HG03039 (cell line): Measurements from ENCODE around the gene ZFP36.
"Not testable (repeated sequence)": the region's sequence is repeated elsewhere in the genome, so short reads cannot be mapped to it uniquely, and the experiment has no call there.

Experiments
- ATAC-seq: cut with Tn5 transposase; IDR thresholded peaks from one replicate; pipeline ENCODE4 v1.9.1; 2021; ENCODE audit warnings: mild to moderate bottlenecking, moderate library complexity; ENCODE audit not compliant: unreplicated experiment

The ZFP36 gene

DNA sequence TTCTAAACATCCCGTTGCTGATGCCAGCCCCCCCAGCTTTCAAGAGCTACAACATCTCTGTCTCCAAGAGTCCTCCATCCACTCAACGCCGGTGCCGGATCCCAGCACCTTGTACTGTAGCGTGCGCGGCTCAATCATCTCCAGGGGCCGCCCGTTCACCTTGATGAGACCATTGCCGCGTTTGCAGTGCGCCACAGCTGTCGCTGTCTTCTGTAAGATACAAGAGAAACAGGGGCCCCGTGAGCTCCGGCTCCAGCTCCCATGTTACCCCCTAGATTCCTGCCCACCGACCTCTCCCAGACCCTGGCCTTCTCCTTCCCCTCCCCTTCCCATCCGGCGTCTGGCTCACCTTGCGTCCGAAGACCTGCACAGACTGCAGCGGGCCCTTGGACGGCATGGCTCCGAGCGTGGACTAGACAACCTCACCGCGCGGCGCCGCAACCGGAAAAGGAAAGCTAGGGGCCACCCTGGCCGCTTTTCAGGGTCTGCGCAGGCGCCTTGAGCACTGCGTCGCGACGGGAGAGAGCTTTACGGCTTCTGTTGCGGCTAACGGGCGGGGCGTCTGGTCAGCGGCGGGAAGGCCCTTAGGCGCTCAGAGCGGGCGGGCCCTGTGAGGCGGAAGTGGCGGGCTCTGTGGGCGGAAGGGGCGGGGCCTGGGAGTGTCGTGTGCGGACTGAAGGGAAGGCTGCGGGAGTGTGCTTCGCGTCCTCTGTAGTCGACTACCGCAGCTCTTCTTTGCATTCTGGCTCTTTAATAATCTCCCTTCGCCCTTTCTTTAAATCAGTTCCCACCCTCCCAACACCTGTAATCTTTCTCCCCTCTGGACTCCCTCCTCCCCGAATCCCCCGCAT, 29.1 kb downstream of the ZFP36 start, which contains the start of gene RPS16:
Gene RPS16, minus strand, starts transcription at position 451 of the 851 bp plus-strand sequence. Its CDS starts 54 bp downstream, at position 397.
- ATAC-seq = peak; percentile 74

DNA sequence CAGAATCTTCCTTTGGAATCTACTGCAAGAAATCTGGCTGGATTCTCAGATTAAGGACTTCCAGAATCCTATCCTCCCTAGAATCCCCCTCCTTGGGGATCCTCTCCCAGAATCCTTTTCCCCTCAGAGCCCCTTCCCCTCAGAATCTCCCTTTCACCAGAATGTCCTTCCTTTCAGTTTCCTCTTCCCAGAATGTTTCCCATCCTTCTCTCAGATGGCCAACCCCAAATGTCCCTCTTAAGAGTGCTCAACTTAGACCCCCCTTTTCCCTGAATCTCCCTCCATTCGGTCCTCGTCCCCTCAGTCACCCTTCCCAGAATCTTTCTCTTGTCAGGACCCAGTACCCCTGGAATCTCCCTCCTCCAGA, 29.7 kb downstream of the ZFP36 start:
- ATAC-seq = no peak

DNA sequence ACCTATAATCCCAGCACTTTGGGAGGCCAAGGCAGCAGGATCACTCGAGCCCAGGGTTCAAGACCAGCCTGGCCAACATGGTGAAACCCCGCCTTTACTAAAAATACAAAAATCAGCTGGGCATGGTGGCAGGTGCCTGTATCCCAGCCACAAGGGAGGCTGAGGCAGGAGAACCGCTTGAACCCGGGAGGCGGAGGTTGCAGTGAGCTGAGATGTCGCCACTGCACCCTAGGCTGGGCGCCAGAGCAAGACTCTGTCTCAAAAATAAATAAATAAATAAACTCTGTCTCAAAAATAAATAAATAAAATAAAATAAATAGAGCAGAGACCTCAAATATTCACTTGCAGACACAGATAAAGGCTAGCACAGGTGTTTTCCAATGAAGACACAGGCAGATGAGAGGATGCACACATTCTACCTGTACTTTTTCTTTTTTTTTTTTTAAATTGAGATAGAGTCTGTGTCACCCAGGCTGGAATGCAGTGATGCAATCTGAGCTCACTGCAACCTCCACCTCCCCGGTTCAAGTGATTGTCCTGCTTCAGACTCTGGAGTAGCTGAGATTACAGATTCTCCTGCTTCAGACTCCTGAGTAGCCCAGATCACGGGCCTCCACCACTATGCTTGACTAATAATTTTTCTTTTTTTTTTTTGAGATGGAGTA, 31.8 kb downstream of the ZFP36 start:
- no peak for ATAC-seq

DNA sequence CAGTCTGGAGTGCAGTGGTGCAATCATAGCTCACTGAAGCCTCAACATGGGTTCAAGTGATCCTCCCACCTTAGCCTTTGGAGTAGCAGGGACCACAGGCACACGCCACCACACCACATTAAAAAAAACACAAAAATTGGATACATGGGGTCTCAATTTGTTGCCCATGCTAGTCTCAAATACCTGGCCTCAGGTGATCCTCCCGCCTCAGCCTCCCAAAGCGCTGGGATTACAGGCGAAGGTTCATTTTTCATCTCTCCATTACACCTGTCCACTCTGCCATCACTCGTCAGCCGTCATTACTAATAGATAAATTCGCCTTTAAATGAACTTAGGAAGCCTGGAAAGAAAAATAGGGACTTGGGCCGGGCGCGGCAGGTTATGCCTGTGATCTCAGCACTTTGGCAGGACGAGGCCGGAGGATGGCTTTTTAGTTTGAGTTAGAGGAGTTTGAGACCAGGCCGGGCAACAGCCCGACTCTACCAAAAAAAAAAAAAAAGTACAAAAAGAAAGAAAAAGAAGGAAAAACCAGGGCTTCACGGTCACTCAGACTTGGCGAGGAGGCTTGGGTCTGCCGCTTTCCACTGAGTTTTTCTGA, 38.0 kb downstream of the ZFP36 start:
- no peak for ATAC-seq

DNA sequence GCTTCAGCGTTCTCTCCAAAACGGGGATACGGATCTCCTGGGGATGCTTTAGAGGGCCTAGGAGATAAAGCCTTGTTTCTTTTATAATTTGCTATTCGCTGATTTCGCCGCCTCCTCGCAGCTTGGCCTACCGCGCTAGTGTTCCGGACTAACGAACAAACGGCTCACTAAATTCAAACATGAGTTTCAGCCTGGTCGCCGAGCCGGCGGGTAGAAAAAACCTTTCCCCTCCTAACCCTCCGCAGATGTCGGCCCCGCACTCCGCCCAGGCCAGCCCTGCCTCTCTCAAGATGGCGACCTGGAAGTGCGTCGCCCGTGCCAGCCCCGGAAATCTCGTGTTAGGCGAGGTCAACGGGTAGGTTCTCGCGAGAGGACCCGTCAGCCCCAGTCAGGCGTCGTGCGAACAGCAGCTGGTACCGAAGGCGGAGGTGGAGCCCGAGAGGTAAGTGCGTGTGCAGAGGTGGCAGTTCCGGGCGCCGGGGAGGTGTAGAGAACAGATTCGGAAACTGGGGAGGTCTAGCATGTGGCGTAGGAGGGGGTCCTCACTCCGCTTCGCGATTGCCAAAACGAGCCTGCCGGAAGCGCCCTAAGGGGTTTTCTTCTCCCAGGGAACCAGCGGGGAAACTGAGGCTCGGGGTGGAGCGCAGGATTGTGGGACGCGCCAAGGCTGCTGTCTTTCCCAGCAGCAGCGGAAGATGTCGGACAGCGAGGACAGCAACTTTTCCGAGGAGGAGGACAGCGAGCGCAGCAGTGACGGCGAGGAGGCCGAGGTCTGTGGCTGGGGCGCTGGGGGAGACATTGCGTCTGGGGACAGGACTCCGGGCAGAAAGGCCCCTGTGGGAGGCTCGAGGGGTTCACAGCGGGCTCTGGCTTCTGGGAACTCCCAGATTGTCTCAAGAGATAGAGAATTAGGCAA, 38.8 kb downstream of the ZFP36 start, which contains the start of gene SUPT5H:
Gene SUPT5H, plus strand, starts transcription at position 387 of the 916 bp plus-strand sequence. Its CDS starts 309 bp downstream, at position 696.
- ATAC-seq = peak; percentile 80

DNA sequence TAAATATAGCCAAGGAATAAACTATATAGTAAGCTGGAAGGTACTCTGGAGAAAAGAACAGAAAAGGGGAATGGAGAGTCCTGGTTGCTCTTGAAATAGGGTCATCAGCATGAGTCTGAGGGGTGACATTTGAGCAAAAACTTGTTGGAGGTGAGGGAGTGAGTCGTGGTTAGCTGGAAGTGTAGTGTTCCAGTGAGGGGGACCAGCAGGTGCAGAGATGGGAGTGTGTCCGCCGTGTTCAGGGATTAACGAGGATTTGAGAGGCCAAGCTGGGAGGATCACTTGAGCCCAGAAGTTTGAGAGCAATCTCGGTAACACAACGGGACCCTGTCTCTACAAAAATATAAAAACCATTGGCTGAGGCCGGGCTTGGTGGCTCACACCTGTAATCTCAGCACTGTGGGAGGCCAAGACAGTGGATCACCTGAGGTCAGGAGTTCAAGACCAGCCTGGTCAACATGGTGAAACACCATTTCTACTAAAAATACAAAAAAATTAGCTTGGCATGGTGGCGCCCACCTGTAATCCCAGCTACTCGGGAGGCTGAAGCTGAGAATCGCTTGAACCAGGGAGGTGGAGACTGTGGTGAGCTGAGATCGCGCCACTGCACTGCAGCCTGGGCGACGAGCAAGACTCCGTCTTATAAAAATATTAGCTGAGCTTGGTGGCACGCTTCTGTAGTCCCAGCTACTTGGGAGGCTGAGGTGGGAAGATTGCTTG, 39.9 kb downstream of the ZFP36 start:
- no peak for ATAC-seq

DNA sequence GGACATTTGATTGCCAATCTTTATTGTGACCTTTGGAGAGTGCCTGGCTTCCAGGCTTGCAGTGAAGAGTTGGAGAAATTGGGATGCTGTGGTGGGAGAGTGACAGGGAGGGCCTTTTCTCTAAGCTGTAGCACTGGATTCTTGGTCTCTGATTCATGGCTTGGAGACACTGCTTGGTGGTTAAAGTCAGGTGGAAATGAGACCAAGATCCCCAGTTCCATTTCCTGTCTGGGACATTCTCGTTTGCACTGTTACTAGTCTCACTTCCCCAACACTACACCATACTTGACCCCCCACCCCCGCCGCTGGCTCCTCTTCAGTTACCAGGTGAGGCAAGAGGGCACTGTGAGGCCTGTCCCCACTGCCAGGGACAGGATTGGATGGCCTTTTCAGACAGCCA, 41.6 kb downstream of the ZFP36 start:
- no peak for ATAC-seq

DNA sequence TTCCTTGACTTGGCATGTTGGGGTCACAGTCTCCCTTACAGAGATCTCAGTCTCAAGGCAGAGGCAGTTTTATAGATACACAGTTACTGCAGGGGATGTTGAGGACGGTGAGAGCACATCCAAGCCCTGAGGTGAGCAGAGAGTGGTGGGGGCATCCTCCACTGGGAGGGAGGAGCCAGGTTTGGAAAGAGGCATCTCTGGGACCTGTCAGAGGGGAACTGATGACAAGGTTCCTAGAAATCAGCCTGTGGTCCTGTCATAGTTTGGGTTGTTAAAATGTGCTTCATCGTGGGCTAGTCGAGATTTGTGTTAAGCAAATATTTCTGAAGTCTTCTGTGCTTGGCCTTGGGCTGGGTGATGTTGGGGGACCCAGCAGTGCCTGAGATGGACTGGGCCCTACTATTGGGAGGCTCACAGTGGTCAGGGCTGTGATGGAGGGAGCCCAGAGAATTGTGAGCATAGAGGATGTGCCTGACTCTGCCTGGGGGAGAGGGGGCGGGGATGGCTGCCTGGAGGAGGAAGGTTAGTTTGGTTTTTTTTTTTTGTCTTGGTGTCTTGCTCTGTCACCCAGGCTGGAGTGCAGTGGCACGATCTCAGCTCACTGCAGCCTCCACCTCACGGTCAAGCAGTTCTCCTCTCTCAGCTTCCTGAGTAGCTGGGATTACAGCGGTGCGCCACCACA, 42.6 kb downstream of the ZFP36 start:
- no peak for ATAC-seq

DNA sequence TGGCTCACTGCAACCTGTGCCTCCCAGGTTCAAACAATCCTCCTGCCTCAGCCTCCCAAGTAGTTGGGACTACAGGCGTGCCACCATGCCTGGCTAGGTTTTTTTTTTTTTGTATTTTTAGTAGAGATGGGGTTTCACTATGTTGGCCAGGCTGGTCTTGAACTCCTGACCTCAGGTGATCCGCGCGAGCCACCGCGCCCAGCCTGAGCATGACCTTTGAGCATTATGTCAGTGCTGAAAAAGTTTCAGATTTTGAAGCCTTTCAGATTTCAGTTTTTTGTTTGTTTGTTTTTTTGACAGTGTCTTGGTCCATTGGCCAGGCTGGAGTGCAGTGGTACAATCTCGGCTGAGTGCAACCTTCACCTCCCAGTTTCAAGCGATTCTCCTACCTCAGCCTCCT, 44.6 kb downstream of the ZFP36 start:
- ATAC-seq = not testable (repeated sequence)
